OCI-LY7 (cell line): ENCODE data around the gene IQSEC1.

ENCODE experiments used
- CTCF ChIP-seq: fragments of 200-600 bp; sonication (generic); conservative IDR thresholded peaks from 2 replicates; pipeline ENCODE4 v1.5.1; 2014; ENCODE audit warnings: mild to moderate bottlenecking, antibody characterized with exemption, low read length, moderate library complexity, mixed read lengths
- EZH2phosphoT487 ChIP-seq: fragments of 200-600 bp; sonication (generic); IDR thresholded peaks from 2 replicates; pipeline ENCODE4 v1.6.1; 2018; ENCODE audit warnings: low read depth, borderline replicate concordance, mild to moderate bottlenecking, mixed run types, antibody characterized with exemption, low read length, moderate library complexity, mixed read lengths

GRCh38 chr3:13027154-13027553 lies 46.1 kb downstream of the IQSEC1 start:
- TF ChIP-seq CTCF: no peak
- no peak for TF ChIP-seq EZH2phosphoT487
